ENCODE data around the gene TOP3A. TPM values are rescaled to one million over a fixed set of nuclear protein-coding genes. Genes with fewer than 3 reads are reported as not detected.

TOP3A gene
- total RNA-seq, 2 experiments from 2014 or later, result 52.4 to 53.0 TPM

DNA sequence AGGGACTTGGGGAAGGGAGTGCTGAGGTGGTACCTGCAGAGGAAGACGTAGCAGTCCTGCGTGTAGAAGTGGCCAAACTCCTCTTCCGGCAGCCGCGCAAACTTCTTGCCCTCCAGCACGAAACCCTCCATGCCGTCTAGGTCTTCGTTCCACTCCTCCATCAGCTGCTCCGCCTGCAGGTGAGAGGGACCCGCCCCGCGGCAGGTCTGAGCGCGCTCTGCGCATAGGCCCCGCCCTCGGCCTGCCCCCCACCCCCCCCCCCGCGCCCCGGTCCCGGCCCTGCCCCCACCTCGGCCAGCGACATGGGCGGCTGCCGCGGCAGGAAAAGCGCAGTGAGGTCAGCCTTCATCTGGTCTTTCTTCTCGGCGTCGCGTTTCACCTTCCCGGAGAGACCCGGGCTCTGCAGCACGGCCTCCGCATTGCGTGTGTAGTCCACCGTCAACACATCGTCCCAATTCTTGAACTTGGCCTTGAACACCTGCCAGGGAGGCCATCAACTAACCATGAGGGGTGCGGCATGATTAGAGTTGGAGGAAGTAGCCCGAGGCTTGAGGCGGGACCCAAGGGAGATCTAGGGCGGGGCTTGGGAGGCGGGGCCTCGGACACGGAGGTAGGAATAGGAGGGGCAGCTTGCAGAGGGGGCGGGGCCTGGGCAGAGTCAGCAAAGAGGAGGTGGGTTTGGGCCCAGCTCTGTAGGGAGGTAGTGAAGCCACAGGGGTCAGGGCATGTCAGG, 67.7 kb downstream of the TOP3A start:
- no peak overlapping the region for H3K4me3 Mint-ChIP-seq
- POLR2A ChIA-PET, result no interaction called here
- peaks cover 29% of the 10 kb centered on the region for H3K36me3 Mint-ChIP-seq
- H3K27ac Mint-ChIP-seq, result no peak overlapping the region
- no peaks in the 10 kb centered on the region for H3K9me3 Mint-ChIP-seq
- no peaks in the 10 kb centered on the region for H3K27me3 Mint-ChIP-seq
- intact Hi-C loops (cut with micrococcal nuclease), result no loop called here
- H3K4me1 Mint-ChIP-seq (ENCODE audit: low read depth), result no peaks in the 10 kb centered on the region
- CTCF ChIA-PET, result interaction anchor here (1.0 to 2.3 kb wide), 4 partner anchors 14 to 68 kb away, joined by 3 to 8 read pairs (median 4); partner anchors contain the start of genes MIEF2, SMCR8 and TOP3A
- peak; percentile 58 for DNase-seq

DNA sequence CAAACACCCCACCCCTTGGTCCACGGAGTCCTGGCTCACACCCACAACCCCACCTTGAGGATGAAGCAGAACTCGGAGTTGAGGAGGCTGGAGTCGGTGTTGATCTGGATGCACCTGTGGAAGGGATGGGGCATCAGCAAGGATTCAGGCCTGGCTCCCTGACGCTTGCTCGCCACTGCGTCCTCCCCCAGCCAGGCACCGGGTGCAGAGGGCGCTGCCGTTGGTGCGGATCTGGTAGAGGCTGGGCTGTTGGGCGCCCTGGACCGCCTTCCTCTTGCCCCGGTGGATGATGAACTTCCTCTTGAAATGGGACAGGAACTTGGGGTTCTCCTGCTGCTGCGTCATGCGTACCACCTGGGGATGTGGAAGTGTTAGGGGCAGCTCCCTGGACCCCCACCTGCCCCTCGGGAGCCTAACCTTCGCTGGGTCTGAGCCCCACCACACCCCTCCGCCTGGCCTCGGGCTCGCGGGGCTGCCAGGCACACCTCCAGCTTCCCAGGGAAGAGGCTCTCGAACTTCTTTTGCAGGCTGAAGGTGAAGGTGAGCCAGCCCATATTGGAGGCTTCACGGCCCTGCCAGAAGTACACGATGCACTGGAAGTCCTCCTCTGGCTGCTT, 68.6 kb downstream of the TOP3A start:
- no peak overlapping the region for H3K4me3 Mint-ChIP-seq
- H3K27me3 Mint-ChIP-seq, result no peaks in the 10 kb centered on the region
- CTCF ChIA-PET, result no interaction called here
- peaks cover 25% of the 10 kb centered on the region for H3K36me3 Mint-ChIP-seq
- POLR2A ChIA-PET, result no interaction called here
- H3K27ac Mint-ChIP-seq, result no peak overlapping the region
- no peaks in the 10 kb centered on the region for H3K9me3 Mint-ChIP-seq
- DNase-seq, result no peak
- intact Hi-C loops (cut with micrococcal nuclease), result no loop called here
- no peaks in the 10 kb centered on the region for H3K4me1 Mint-ChIP-seq (ENCODE audit: low read depth)

DNA sequence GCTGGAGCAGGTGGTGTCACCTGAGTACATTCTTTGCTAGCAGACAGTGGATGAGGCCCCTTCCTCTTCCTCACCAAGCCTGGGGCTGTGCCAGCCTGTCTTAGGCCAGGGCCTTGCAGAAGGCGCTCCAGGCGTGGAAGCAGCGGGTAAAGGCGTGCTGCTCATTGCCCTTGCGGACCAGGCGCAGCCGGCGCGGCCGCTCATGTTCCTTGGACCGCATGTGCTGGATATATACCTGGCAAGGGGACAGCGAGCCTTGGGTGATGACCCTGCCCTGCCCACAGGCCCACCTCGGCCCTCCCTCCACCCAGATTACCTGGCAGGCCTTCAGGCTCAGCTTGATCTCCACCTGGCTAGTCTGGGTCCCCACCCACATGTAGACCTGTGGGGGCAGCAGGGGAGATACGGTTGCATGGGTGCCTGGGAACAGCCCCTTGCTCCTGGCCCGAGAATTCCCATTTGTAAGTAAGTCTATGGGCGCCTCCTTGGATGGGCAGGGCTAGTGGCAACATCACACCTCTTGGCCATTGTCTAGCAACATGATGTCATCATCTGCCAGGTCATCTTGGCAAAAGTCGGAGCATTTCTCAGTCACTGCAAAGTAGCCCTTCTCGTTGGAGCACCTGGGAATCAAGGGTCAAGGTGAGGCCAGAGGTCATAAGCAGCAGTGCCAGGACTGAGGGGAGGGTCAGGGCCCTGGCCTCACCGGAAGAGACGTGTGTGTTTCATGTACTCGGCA, 69.6 kb downstream of the TOP3A start:
- Mint-ChIP-seq H3K4me3 (no peak overlapping the region), H3K9me3 (no peaks in the 10 kb centered on the region), H3K27me3 (no peaks in the 10 kb centered on the region), H3K4me1 (ENCODE audit: low read depth) (no peaks in the 10 kb centered on the region), H3K27ac (no peak overlapping the region), H3K36me3 (peaks cover 23% of the 10 kb centered on the region)
- no peak for DNase-seq
- intact Hi-C loops (cut with micrococcal nuclease), result no loop called here
- CTCF ChIA-PET, result no interaction called here
- POLR2A ChIA-PET, result no interaction called here

DNA sequence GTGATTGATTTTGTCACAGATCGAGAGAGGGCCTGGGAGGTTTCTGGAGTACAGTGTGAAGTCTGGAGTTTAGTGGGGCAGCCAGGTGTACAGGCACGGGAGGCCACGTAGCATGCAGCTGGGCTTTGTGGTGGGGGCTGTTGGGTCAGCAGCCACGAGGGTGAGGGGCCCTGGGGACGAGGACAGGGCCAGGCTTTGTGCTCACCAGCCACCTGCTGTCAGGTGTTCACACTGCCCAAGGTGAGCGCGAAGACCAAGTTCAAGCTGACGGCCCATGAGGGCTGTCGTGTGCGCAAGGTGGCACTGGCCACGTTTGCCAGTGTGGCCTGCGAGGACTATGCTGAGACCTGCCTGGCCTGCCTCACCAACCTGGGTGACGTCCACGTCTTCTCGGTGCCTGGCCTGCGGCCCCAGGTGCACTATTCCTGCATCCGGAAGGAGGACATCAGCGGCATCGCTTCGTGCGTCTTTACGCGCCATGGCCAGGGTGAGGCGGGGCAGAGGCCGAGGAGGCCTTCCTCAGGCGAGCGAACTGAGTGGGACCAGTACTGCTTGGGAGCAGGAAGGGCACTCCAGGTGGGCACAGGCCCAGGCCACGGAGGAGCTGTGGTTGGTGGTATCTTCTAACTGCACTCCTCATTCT, 73.4 kb downstream of the TOP3A start:
- H3K36me3 Mint-ChIP-seq, result peaks cover 5% of the 10 kb centered on the region
- H3K9me3 Mint-ChIP-seq, result no peaks in the 10 kb centered on the region
- intact Hi-C loops (cut with micrococcal nuclease), result no loop called here
- H3K4me3 Mint-ChIP-seq, result no peak overlapping the region
- no peak for DNase-seq
- no peaks in the 10 kb centered on the region for H3K27me3 Mint-ChIP-seq
- peaks cover under 1% of the 10 kb centered on the region for H3K4me1 Mint-ChIP-seq (ENCODE audit: low read depth)
- CTCF ChIA-PET, result no interaction called here
- POLR2A ChIA-PET, result no interaction called here
- no peak overlapping the region for H3K27ac Mint-ChIP-seq

DNA sequence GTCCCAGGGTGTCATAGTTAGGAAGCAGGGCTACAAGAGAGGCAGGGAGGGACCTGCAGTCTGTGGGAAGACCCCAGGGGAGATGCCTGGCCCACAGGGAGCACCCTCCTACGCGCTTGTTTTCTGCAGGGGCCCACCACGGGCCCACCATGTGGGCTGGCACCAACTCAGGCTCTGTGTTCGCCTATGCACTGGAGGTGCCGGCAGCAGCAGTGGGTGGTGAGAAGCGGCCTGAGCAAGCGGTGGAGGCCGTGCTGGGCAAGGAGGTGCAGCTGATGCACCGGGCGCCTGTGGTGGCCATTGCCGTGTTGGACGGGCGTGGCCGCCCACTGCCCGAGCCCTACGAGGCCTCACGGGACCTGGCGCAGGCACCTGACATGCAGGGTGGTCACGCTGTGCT, 74.3 kb downstream of the TOP3A start:
- POLR2A ChIA-PET, result no interaction called here
- Mint-ChIP-seq H3K36me3 (peaks cover 3% of the 10 kb centered on the region), H3K4me3 (no peak overlapping the region), H3K27me3 (no peaks in the 10 kb centered on the region), H3K27ac (no peak overlapping the region), H3K9me3 (no peaks in the 10 kb centered on the region), H3K4me1 (ENCODE audit: low read depth) (peaks cover 10% of the 10 kb centered on the region)
- intact Hi-C loops (cut with micrococcal nuclease), result no loop called here
- DNase-seq, result no peak
- CTCF ChIA-PET, result no interaction called here

DNA sequence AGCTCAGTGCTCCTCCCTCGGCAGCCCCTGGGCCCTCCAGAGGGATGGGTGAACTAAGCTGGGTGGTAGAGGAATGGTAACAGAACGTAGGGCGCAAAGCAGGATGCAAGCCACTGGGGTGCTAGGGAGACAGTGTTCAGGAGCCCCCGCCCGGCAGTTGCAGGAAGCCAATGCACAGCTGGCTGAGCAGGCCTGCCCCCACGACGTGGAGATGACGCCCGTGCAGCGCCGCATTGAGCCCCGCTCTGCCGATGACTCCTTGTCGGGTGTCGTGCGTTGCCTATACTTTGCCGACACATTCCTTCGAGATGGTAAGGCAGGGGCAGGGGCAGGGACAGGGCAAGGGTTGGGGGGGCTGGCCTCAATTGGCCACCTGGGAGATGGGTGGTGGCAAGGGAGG, 76.5 kb downstream of the TOP3A start:
- no peak for DNase-seq
- peaks cover 7% of the 10 kb centered on the region for H3K36me3 Mint-ChIP-seq
- H3K4me1 Mint-ChIP-seq (ENCODE audit: low read depth), result peaks cover 19% of the 10 kb centered on the region
- no peak overlapping the region for H3K4me3 Mint-ChIP-seq
- POLR2A ChIA-PET, result no interaction called here
- H3K27me3 Mint-ChIP-seq, result no peaks in the 10 kb centered on the region
- no peaks in the 10 kb centered on the region for H3K9me3 Mint-ChIP-seq
- H3K27ac Mint-ChIP-seq, result no peak overlapping the region
- CTCF ChIA-PET, result interaction anchor here (1.0 kb wide), 1 partner anchor 10 kb away, joined by 4 read pairs; no protein-coding TSS in a partner anchor
- intact Hi-C loops (cut with micrococcal nuclease), result no loop called here

DNA sequence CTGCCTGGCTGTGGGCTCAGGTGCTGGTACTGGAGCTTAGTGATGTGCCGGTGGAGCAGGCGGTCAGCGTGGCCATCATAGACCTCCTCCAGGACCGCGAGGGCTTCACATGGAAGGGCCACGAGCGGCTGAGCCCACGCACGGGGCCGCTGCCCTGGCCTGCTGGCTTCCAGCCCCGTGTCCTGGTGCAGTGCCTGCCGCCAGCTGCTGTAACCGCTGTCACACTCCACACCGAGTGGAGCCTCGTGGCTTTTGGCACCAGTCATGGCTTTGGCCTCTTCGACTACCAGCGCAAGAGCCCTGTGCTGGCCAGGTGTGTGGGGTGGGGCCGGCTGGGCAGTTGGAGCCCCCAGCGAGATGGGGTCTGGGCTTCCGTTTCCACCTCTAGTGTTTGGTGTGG, 77.3 kb downstream of the TOP3A start:
- no peaks in the 10 kb centered on the region for H3K27me3 Mint-ChIP-seq
- no peak overlapping the region for H3K4me3 Mint-ChIP-seq
- intact Hi-C loops (cut with micrococcal nuclease), result no loop called here
- no peak for DNase-seq
- peaks cover 19% of the 10 kb centered on the region for H3K4me1 Mint-ChIP-seq (ENCODE audit: low read depth)
- no peak overlapping the region for H3K27ac Mint-ChIP-seq
- POLR2A ChIA-PET, result no interaction called here
- no peaks in the 10 kb centered on the region for H3K9me3 Mint-ChIP-seq
- H3K36me3 Mint-ChIP-seq, result peaks cover 7% of the 10 kb centered on the region
- CTCF ChIA-PET, result interaction anchor here (1.0 kb wide), 1 partner anchor 11 kb away, joined by 4 read pairs; no protein-coding TSS in a partner anchor

DNA sequence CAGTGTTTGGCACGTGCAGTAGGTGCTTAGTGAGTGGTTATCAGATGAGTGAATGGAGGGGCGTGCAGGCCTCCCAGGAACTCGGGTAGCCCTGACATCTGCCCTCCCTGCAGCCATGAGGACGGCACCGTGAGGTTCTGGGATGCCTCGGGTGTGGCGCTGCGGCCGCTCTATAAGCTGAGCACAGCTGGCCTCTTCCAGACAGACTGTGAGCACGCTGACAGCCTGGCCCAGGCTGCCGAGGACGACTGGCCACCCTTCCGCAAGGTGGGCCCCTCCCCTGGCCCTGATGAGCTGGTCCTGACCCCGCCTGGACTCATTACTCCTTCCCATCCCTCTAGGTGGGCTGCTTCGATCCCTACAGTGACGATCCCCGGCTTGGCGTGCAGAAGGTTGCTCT, 78.3 kb downstream of the TOP3A start:
- Mint-ChIP-seq H3K9me3 (no peaks in the 10 kb centered on the region), H3K27me3 (no peaks in the 10 kb centered on the region), H3K27ac (peak overlapping the region; percentile 83), H3K36me3 (peaks cover 7% of the 10 kb centered on the region), H3K4me3 (no peak overlapping the region), H3K4me1 (ENCODE audit: low read depth) (peaks cover 19% of the 10 kb centered on the region)
- no peak for DNase-seq
- intact Hi-C loops (cut with micrococcal nuclease), result no loop called here
- ChIA-PET CTCF (no interaction called here), POLR2A (no interaction called here)

DNA sequence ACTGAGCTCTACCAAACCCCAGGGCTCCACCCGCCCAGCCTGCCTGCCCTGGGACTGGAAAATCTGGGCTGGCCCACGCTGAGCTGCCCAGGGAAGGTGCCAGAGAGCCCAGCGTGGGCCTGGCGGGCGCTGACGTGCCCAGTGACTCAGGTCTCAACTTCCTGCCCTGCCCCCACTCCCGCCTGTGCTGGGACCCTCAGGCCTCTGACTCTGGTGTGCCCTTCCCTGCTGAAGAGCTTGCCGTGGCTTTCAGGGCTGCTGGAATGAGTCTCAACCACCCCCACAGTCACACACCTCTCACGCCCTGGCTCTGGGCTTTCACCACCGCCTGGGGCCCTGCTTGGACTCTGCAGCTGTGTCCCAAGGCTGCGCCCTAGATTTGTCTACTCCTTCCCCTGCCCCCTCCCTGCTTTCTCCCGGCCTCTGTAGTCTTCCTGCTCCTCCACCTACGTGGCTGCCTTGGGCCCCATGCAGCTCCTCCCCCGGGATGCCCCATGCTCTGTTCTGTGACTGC, 79.0 kb downstream of the TOP3A start:
- H3K4me3 Mint-ChIP-seq, result no peak overlapping the region
- CTCF ChIA-PET, result interaction anchor here (0.6 to 1.3 kb wide), 5 partner anchors 12 to 79 kb away, joined by 3 to 6 read pairs (median 3); partner anchors contain the start of genes ALKBH5, SMCR8 and TOP3A
- no peaks in the 10 kb centered on the region for H3K27me3 Mint-ChIP-seq
- POLR2A ChIA-PET, result interaction anchor here (0.9 kb wide), 1 partner anchor 12 kb away, joined by 3 read pairs; no protein-coding TSS in a partner anchor
- H3K36me3 Mint-ChIP-seq, result peaks cover 7% of the 10 kb centered on the region
- DNase-seq, result peak; percentile 82
- H3K27ac Mint-ChIP-seq, result peak overlapping the region; percentile 83
- peaks cover 19% of the 10 kb centered on the region for H3K4me1 Mint-ChIP-seq (ENCODE audit: low read depth)
- intact Hi-C loops (cut with micrococcal nuclease), result no loop called here
- no peaks in the 10 kb centered on the region for H3K9me3 Mint-ChIP-seq

DNA sequence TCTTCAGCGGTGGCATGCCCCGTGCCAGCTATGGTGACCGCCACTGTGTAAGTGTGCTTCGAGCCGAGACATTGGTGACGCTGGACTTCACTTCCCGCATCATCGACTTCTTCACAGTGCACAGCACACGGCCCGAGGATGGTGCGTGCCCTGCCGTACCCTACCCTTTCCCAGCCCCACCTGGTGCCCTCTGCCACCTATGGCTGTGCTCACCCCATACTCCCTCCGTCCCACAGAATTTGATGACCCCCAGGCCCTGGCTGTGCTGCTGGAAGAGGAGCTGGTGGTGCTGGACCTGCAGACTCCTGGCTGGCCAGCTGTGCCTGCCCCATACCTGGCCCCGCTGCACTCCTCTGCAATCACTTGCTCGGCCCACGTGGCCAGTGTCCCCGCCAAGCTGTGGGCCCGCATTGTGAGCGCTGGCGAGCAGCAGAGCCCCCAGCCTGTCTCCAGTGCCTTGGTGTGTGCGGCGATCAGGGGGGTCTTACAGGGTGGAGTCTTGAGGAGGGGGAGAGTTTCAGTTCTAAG, 79.9 kb downstream of the TOP3A start:
- no peak for DNase-seq
- intact Hi-C loops (cut with micrococcal nuclease), result no loop called here
- Mint-ChIP-seq H3K4me3 (no peak overlapping the region), H3K27ac (peak overlapping the region; percentile 83), H3K27me3 (no peaks in the 10 kb centered on the region), H3K9me3 (no peaks in the 10 kb centered on the region), H3K4me1 (ENCODE audit: low read depth) (peaks cover 19% of the 10 kb centered on the region), H3K36me3 (peaks cover 7% of the 10 kb centered on the region)
- ChIA-PET CTCF (interaction anchor here (1.0 to 1.3 kb wide), 3 partner anchors 13 to 17 kb away, joined by 3 to 6 read pairs (median 4); no protein-coding TSS in a partner anchor), POLR2A (no interaction called here)

DNA sequence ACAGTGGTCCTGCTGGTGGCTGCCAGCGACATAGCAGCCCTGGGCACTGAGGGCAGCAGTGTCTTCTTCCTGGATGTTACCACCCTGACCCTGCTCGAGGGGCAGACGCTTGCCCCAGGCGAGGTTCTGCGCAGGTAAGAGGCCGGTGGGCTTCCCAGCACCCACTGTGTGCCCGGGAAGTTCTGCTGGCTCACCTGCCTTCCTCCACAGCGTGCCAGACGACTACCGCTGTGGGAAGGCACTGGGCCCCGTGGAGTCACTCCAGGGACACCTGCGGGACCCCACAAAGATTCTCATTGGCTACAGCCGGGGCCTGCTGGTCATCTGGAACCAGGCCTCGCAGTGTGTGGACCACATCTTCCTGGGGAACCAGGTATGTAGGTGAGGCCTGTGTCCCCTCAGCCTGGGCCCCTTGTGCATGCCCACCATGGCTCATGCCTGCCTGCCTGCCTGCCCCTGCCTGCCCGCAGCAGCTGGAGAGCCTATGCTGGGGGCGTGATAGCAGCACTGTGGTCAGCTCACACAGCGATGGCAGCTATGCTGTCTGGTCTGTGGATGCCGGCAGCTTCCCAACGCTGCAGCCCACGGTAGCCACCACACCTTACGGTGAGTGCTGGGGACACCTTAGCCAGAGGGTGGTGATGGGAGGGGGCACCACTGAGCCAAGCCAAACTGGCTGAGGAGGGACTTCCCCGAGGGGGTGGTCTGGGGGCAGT, 80.8 kb downstream of the TOP3A start:
- intact Hi-C loops (cut with micrococcal nuclease), result no loop called here
- no peak overlapping the region for H3K27ac Mint-ChIP-seq

More for the DNA sequence above, 80.8 kb downstream of the TOP3A start:
- H3K4me1 Mint-ChIP-seq (ENCODE audit: low read depth), result peaks cover 19% of the 10 kb centered on the region
- H3K27me3 Mint-ChIP-seq, result no peaks in the 10 kb centered on the region
- ChIA-PET CTCF (no interaction called here), POLR2A (no interaction called here)
- H3K4me3 Mint-ChIP-seq, result no peak overlapping the region
- DNase-seq, result no peak
- peaks cover 7% of the 10 kb centered on the region for H3K36me3 Mint-ChIP-seq
- no peaks in the 10 kb centered on the region for H3K9me3 Mint-ChIP-seq

All from activated CD4-positive, alpha-beta memory T cell treated with anti-CD3 and anti-CD28 coated beads for 36 hours (primary cell).